ENCODE measurements around the gene PPFIA1.

- TF ChIP-seq, protein P1, sequence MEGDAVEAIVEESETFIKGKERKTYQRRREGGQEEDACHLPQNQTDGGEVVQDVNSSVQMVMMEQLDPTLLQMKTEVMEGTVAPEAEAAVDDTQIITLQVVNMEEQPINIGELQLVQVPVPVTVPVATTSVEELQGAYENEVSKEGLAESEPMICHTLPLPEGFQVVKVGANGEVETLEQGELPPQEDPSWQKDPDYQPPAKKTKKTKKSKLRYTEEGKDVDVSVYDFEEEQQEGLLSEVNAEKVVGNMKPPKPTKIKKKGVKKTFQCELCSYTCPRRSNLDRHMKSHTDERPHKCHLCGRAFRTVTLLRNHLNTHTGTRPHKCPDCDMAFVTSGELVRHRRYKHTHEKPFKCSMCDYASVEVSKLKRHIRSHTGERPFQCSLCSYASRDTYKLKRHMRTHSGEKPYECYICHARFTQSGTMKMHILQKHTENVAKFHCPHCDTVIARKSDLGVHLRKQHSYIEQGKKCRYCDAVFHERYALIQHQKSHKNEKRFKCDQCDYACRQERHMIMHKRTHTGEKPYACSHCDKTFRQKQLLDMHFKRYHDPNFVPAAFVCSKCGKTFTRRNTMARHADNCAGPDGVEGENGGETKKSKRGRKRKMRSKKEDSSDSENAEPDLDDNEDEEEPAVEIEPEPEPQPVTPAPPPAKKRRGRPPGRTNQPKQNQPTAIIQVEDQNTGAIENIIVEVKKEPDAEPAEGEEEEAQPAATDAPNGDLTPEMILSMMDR (IDR thresholded peaks at IDR 0.05): no peak
- no peak for TF ChIP-seq EP300 (IDR thresholded peaks at IDR 0.05)
These were observed 149.0 kb downstream of the PPFIA1 start for GRCh38 chr11:70419307-70420007.
